GM23338 (cell line): ENCODE measurements around the gene ITCH. TPM values are rescaled to one million over a fixed set of nuclear protein-coding genes. Genes with fewer than 3 reads are reported as not detected.
A peak's percentile ranks its signal among the peaks of the same experiment; 100 is the strongest.

ENCODE experiments used
- ATAC-seq: fragments of 200-7000 bp; cut with Tn5 transposase; 3 replicates; pipeline ENCODE4 v1.9.1; 2020
- DNase-seq: peaks from one replicate; pipeline ENCODE4 v3.0.0-alpha.2; 2015; ENCODE audit warnings: low spot score
- H2AFZ ChIP-seq: fragments of 200-600 bp; sonication (generic); 2 replicates; pipeline ENCODE4 v1.8.0; 2016; ENCODE audit warnings: antibody characterized with exemption, mild to moderate bottlenecking, moderate library complexity
- H3F3A ChIP-seq: fragments of 200-600 bp; sonication (generic); replicated peaks from 2 replicates; pipeline ENCODE4 v1.8.0; 2017; ENCODE audit warnings: antibody characterized with exemption, mixed run types, low read depth
- H3K27ac ChIP-seq: fragments of 200-600 bp; sonication (generic); 2 replicates; pipeline ENCODE4 v1.6.1; 2016; ENCODE audit warnings: low read depth
- H3K27me3 ChIP-seq: fragments of 200-600 bp; sonication (generic); 2 replicates; pipeline ENCODE4 v1.8.0; 2016; ENCODE audit warnings: mild to moderate bottlenecking, mixed run types, moderate library complexity; ENCODE audit not compliant: insufficient read depth
- H3K36me3 ChIP-seq: fragments of 200-600 bp; sonication (generic); 2 replicates; pipeline ENCODE4 v1.8.0; 2016; ENCODE audit warnings: mild to moderate bottlenecking; ENCODE audit not compliant: insufficient read depth
- H3K4me1 ChIP-seq: fragments of 200-600 bp; sonication (generic); 2 replicates; pipeline ENCODE4 v1.8.0; 2016; ENCODE audit warnings: mild to moderate bottlenecking, moderate library complexity; ENCODE audit not compliant: insufficient read depth
- H3K4me2 ChIP-seq: fragments of 200-600 bp; sonication (generic); 2 replicates; pipeline ENCODE4 v1.7.1; 2017; ENCODE audit warnings: mixed run types
- H3K4me3 ChIP-seq: fragments of 200-600 bp; sonication (generic); 2 replicates; pipeline ENCODE4 v1.6.1; 2016; ENCODE audit warnings: mixed run types
- H3K79me2 ChIP-seq: fragments of 200-600 bp; sonication (generic); replicated peaks from 2 replicates; pipeline ENCODE4 v1.8.0; 2017; ENCODE audit warnings: mild to moderate bottlenecking; ENCODE audit not compliant: insufficient read depth
- H3K9me2 ChIP-seq: fragments of 200-600 bp; sonication (generic); 2 replicates; pipeline ENCODE4 v1.8.0; 2017; ENCODE audit not compliant: insufficient read depth
- H4K20me1 ChIP-seq: fragments of 200-600 bp; sonication (generic); replicated peaks from 2 replicates; pipeline ENCODE4 v1.8.0; 2017; ENCODE audit warnings: mild to moderate bottlenecking; ENCODE audit not compliant: insufficient read depth
- H3K27ac Mint-ChIP-seq: 2 replicates; pipeline ENCODE4 v1.8.0; 2020; ENCODE audit warnings: inconsistent platforms, mild to moderate bottlenecking, moderate library complexity, mixed read lengths
- H3K27me3 Mint-ChIP-seq: 3 replicates; pipeline ENCODE4 v1.8.0; 2022; ENCODE audit warnings: low read depth, mild to moderate bottlenecking, moderate library complexity, mixed read lengths, inconsistent platforms; ENCODE audit not compliant: insufficient read depth, poor library complexity
- H3K36me3 Mint-ChIP-seq: 3 replicates; pipeline ENCODE4 v1.8.0; 2021; ENCODE audit warnings: low read depth, mild to moderate bottlenecking, inconsistent platforms, moderate library complexity, mixed read lengths
- H3K4me1 Mint-ChIP-seq: 3 replicates; pipeline ENCODE4 v1.8.0; 2020; ENCODE audit warnings: mild to moderate bottlenecking, inconsistent platforms, mixed read lengths
- H3K4me3 Mint-ChIP-seq: 3 replicates; pipeline ENCODE4 v1.8.0; 2021; ENCODE audit warnings: moderate library complexity, mild to moderate bottlenecking, inconsistent platforms, mixed read lengths
- H3K9me3 Mint-ChIP-seq: 3 replicates; pipeline ENCODE4 v1.8.0; 2020; ENCODE audit warnings: moderate library complexity, mild to moderate bottlenecking, inconsistent platforms, mixed read lengths
- CREB1 ChIP-seq: fragments of 250-450 bp; sonication (Bioruptor Pico); IDR thresholded peaks from 2 replicates; pipeline ENCODE4 v1.5.0; 2020; ENCODE audit warnings: low read depth, mild to moderate bottlenecking, moderate library complexity
- CTCF ChIP-seq, 2 experiments: fragments of 200-600 bp in 1 of 2; sonication (generic) in 1 of 2; conservative IDR thresholded peaks; 2 replicates each; pipeline versions ENCODE4 v1.5.1 to v1.6.1; 2016 to 2017; ENCODE audit warnings: antibody characterized with exemption in 2 of 2, low read depth in 2 of 2, mild to moderate bottlenecking in 2 of 2, moderate library complexity in 1 of 2
- ETS1 ChIP-seq: IDR thresholded peaks from 2 replicates; pipeline ENCODE4 v1.6.1; 2016; ENCODE audit warnings: antibody characterized with exemption
- EZH2 ChIP-seq: fragments of 200-600 bp; sonication (generic); IDR thresholded peaks from one replicate; pipeline ENCODE4 v1.8.0; 2017; ENCODE audit warnings: antibody characterized with exemption, mild to moderate bottlenecking, low read depth; ENCODE audit not compliant: unreplicated experiment
- EZH2phosphoT487 ChIP-seq: fragments of 200-600 bp; sonication (generic); IDR thresholded peaks from one replicate; pipeline ENCODE4 v1.8.1; 2018; ENCODE audit warnings: antibody characterized with exemption; ENCODE audit not compliant: unreplicated experiment
- JUNB ChIP-seq: IDR thresholded peaks from one replicate; pipeline ENCODE4 v1.6.1; 2016; ENCODE audit warnings: antibody characterized with exemption; ENCODE audit not compliant: unreplicated experiment
- NANOG ChIP-seq: IDR thresholded peaks from 2 replicates; pipeline ENCODE4 v1.6.1; 2016; ENCODE audit warnings: antibody characterized with exemption, borderline replicate concordance
- POLR2AphosphoS5 ChIP-seq: IDR thresholded peaks from 2 replicates; pipeline ENCODE4 v1.6.1; 2016; ENCODE audit warnings: antibody characterized with exemption, low read depth
- REST ChIP-seq: IDR thresholded peaks from one replicate; pipeline ENCODE4 v1.6.1; 2018; ENCODE audit warnings: antibody characterized with exemption; ENCODE audit not compliant: unreplicated experiment
- STAT1 ChIP-seq: IDR thresholded peaks from one replicate; pipeline ENCODE4 v1.6.1; 2016; ENCODE audit warnings: antibody characterized with exemption; ENCODE audit not compliant: unreplicated experiment
- ZNF114 ChIP-seq: fragments of 250-450 bp; sonication (Bioruptor Pico); IDR thresholded peaks from 2 replicates; pipeline ENCODE4 v1.5.0; 2020; ENCODE audit warnings: mild to moderate bottlenecking, moderate library complexity
- ZNF331 ChIP-seq: fragments of 250-450 bp; sonication (Bioruptor Pico); IDR thresholded peaks from 2 replicates; pipeline ENCODE4 v1.5.0; 2020; ENCODE audit warnings: low read depth, mild to moderate bottlenecking, moderate library complexity
- ZNF462 ChIP-seq: fragments of 250-450 bp; sonication (Bioruptor Pico); IDR thresholded peaks from 2 replicates; pipeline ENCODE4 v1.5.0; 2020; ENCODE audit warnings: mild to moderate bottlenecking, moderate library complexity
- polyA plus RNA-seq: library from polyadenylated mRNA; unstranded; fragments of >200 nt; fragmentation: Nextera tagmentation; extraction: Ambion mirVana; gene quantifications from 2 replicates; pipeline ENCODE4 v1.2.1, GENCODE V29; 2016
- total RNA-seq: library from RNA; depleted of rRNA; stranded (reverse); fragments of >200 nt; shearing (Covaris generic); gene quantifications from 2 replicates; pipeline ENCODE4 v1.2.3, GENCODE V29; 2014

The ITCH gene
- total and polyA plus RNA-seq, 2 experiments from 2014 or later = 16.4 to 31.6 TPM

- peak overlapping the region; percentile 37; the same call in 1 of the 2 replicates for H3K27ac Mint-ChIP-seq
- DNase-seq = no peak
- no peak overlapping the region for H3K27ac ChIP-seq
Observed at GRCh38 chr20:34420975-34421374, 57.9 kb downstream of the ITCH start.

More at GRCh38 chr20:34420975-34421374, 57.9 kb downstream of the ITCH start:
- H2AFZ ChIP-seq = no peak overlapping the region
- Mint-ChIP-seq H3K36me3 (peaks cover 23% of the 10 kb centered on the region), H3K27me3 (no peaks in the 10 kb centered on the region), H3K4me3 (no peak overlapping the region), H3K4me1 (no peaks in the 10 kb centered on the region), H3K9me3 (no peaks in the 10 kb centered on the region)
- H3K4me2 ChIP-seq = no peak overlapping the region
- no peaks in the 10 kb centered on the region for H3F3A ChIP-seq
- no peak overlapping the region for H3K4me3 ChIP-seq
- H4K20me1 ChIP-seq = 0 out of 2 replicates have a peak, but pooled peaks cover 5% of the 10 kb centered on the region
- ATAC-seq = no peak
- H3K79me2 ChIP-seq = peaks cover 27% of the 10 kb centered on the region; the same call in 1 of the 2 replicates
- no peaks in the 10 kb centered on the region for H3K9me2 ChIP-seq
- peaks cover 10% of the 10 kb centered on the region for H3K36me3 ChIP-seq
- H3K4me1 ChIP-seq = no peaks in the 10 kb centered on the region
- TF ChIP-seq ZNF331 (CRISPR knock-in tag) = no peak
- TF ChIP-seq ZNF114 (CRISPR knock-in tag) = no peak
- TF ChIP-seq STAT1 = no peak
- TF ChIP-seq NANOG = no peak
- no peak for TF ChIP-seq EZH2phosphoT487
- TF ChIP-seq EZH2 = no peak
- no peak for TF ChIP-seq CREB1 (CRISPR knock-in tag)
- no peak for TF ChIP-seq REST
- no peak for TF ChIP-seq CTCF (conservative IDR thresholded peaks at IDR 0.05; ENCODE audit: low read depth in 2 of 2)
- no peak for TF ChIP-seq POLR2AphosphoS5
- TF ChIP-seq ZNF462 (CRISPR knock-in tag) = no peak
- TF ChIP-seq JUNB = no peak
- TF ChIP-seq ETS1 = no peak
- H3K27me3 ChIP-seq = no peaks in the 10 kb centered on the region
